ENCODE measurements around the gene NANOG. TPM values are rescaled to one million over a fixed set of nuclear protein-coding genes. Genes with fewer than 3 reads are reported as not detected.
"Not testable (repeated sequence)": the region's sequence is repeated elsewhere in the genome, so short reads cannot be mapped to it uniquely, and the experiment has no call there.

NANOG gene
- total and polyA plus RNA-seq, 2 donors from 2014 or later: 0.16 TPM; not detected in 1

GRCh38 chr12:7750350-7750749, 38.9 kb upstream of the NANOG start:
- no peak for FAIRE-seq

GRCh38 chr12:7751394-7751793, 37.8 kb upstream of the NANOG start:
- no peak for FAIRE-seq
- TF ChIP-seq, protein P1, sequence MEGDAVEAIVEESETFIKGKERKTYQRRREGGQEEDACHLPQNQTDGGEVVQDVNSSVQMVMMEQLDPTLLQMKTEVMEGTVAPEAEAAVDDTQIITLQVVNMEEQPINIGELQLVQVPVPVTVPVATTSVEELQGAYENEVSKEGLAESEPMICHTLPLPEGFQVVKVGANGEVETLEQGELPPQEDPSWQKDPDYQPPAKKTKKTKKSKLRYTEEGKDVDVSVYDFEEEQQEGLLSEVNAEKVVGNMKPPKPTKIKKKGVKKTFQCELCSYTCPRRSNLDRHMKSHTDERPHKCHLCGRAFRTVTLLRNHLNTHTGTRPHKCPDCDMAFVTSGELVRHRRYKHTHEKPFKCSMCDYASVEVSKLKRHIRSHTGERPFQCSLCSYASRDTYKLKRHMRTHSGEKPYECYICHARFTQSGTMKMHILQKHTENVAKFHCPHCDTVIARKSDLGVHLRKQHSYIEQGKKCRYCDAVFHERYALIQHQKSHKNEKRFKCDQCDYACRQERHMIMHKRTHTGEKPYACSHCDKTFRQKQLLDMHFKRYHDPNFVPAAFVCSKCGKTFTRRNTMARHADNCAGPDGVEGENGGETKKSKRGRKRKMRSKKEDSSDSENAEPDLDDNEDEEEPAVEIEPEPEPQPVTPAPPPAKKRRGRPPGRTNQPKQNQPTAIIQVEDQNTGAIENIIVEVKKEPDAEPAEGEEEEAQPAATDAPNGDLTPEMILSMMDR (IDR thresholded peaks at IDR 0.05; ENCODE audit: borderline replicate concordance, extremely low read depth, insufficient read depth): no peak
- DNase-seq: no peak

More at GRCh38 chr12:7750350-7750749, 38.9 kb upstream of the NANOG start:
- H3K27ac ChIP-seq (ENCODE audit: low read depth in 2 of 2, low read length in 2 of 2): no peak overlapping the region
- H3K9ac ChIP-seq (ENCODE audit: low read length in 3 of 3): no peak overlapping the region
- no peaks in the 10 kb centered on the region for H3K27me3 ChIP-seq (ENCODE audit: control insufficient read depth, insufficient read depth, low read length)
- no peak overlapping the region for H3K4me3 ChIP-seq (ENCODE audit: low read length in 3 of 3)
- no peaks in the 10 kb centered on the region for H3K36me3 ChIP-seq (ENCODE audit: control insufficient read depth in 2 of 3, insufficient read depth in 3 of 3, low read length in 3 of 3)
- TF ChIP-seq, protein P1 (IDR thresholded peaks at IDR 0.05; ENCODE audit: borderline replicate concordance, extremely low read depth, insufficient read depth): no peak
- H3K4me1 ChIP-seq (ENCODE audit: control insufficient read depth in 2 of 3, insufficient read depth in 2 of 3, low read depth in 1 of 3, low read length in 3 of 3): no peaks in the 10 kb centered on the region
- H3K9me3 ChIP-seq (ENCODE audit: control insufficient read depth in 2 of 3, insufficient read depth in 1 of 3, low read length in 3 of 3): no peaks in the 10 kb centered on the region
- intact Hi-C loops (cut with DNase I): no loop called here
- DNase-seq: no peak

DNA sequence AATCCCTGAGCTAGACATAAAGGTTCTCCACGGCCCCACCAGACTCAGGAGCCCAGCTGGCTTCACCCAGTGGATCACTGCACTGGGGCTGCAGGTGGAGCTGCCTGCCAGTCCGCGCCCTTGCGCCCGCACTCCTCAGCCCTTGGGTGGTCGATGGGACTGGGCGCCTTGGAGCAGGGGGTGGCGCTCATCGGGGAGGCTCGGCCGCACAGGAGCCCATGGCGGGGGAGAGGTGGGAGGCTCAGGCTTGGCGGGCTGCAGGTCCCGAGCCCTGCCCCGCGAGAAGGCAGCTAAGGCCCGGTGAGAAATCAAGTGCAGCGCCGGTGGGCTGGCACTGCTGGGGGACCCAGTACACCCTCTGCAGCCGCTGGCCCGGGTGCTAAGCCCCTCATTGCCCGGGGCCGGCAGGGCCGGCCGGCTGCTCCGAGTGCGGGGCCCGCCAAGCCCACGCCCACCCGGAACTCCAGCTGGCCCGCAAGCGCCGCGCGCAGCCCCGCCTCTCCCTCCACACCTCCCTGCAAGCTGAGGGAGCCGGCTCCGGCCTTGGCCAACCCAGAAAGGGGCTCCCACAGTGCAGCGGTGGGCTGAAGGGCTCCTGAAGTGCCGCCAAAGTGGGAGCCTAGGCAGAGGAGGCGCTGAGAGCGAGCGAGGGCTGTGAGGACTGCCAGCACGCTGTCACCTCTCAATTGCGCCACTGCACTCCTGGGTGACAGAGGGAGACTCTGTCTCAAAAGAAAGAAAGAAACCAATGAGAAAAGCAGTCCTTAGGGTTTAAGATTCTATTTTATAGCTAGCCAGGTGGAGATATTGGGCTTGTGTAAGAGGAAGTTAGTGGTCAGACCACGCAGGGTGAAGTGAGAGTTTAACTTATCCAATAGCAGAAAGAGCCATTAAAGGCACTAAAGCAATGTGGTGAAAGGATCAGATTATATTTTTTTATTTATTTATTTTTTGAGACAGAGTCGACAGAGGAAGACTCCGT, 37.0 kb upstream of the NANOG start:
- H3K4me1 ChIP-seq (ENCODE audit: control insufficient read depth in 2 of 3, insufficient read depth in 2 of 3, low read depth in 1 of 3, low read length in 3 of 3); H3K36me3 ChIP-seq (ENCODE audit: control insufficient read depth in 2 of 3, insufficient read depth in 3 of 3, low read length in 3 of 3); H3K27me3 ChIP-seq (ENCODE audit: control insufficient read depth, insufficient read depth, low read length); H3K9me3 ChIP-seq (ENCODE audit: control insufficient read depth in 2 of 3, insufficient read depth in 1 of 3, low read length in 3 of 3); H3K4me3 ChIP-seq (ENCODE audit: low read length in 3 of 3); H3K9ac ChIP-seq (ENCODE audit: low read length in 3 of 3); intact Hi-C loops (cut with DNase I); DNase-seq; FAIRE-seq; H3K27ac ChIP-seq (ENCODE audit: low read depth in 2 of 2, low read length in 2 of 2): not testable (repeated sequence)

More at GRCh38 chr12:7751394-7751793, 37.8 kb upstream of the NANOG start:
- no peaks in the 10 kb centered on the region for H3K36me3 ChIP-seq (ENCODE audit: control insufficient read depth in 2 of 3, insufficient read depth in 3 of 3, low read length in 3 of 3)
- no peak overlapping the region for H3K27ac ChIP-seq (ENCODE audit: low read depth in 2 of 2, low read length in 2 of 2)
- no peak overlapping the region for H3K9ac ChIP-seq (ENCODE audit: low read length in 3 of 3)
- H3K9me3 ChIP-seq (ENCODE audit: control insufficient read depth in 2 of 3, insufficient read depth in 1 of 3, low read length in 3 of 3): no peaks in the 10 kb centered on the region
- no peaks in the 10 kb centered on the region for H3K27me3 ChIP-seq (ENCODE audit: control insufficient read depth, insufficient read depth, low read length)
- intact Hi-C loops (cut with DNase I): no loop called here
- no peak overlapping the region for H3K4me3 ChIP-seq (ENCODE audit: low read length in 3 of 3)
- H3K4me1 ChIP-seq (ENCODE audit: control insufficient read depth in 2 of 3, insufficient read depth in 2 of 3, low read depth in 1 of 3, low read length in 3 of 3): no peaks in the 10 kb centered on the region

- H3K4me3 ChIP-seq (ENCODE audit: low read length in 3 of 3); H3K4me1 ChIP-seq (ENCODE audit: control insufficient read depth in 2 of 3, insufficient read depth in 2 of 3, low read depth in 1 of 3, low read length in 3 of 3); H3K9ac ChIP-seq (ENCODE audit: low read length in 3 of 3); FAIRE-seq; H3K27me3 ChIP-seq (ENCODE audit: control insufficient read depth, insufficient read depth, low read length); H3K9me3 ChIP-seq (ENCODE audit: control insufficient read depth in 2 of 3, insufficient read depth in 1 of 3, low read length in 3 of 3); intact Hi-C loops (cut with DNase I); DNase-seq; H3K27ac ChIP-seq (ENCODE audit: low read depth in 2 of 2, low read length in 2 of 2); H3K36me3 ChIP-seq (ENCODE audit: control insufficient read depth in 2 of 3, insufficient read depth in 3 of 3, low read length in 3 of 3): not testable (repeated sequence)
Measured at GRCh38 chr12:7755668-7756067, 33.5 kb upstream of the NANOG start.
